NAMALWA (cell line): ENCODE results near the gene CDK14.

Experiments
- DNase-seq: peaks from one replicate; pipeline ENCODE4 v3.0.0-alpha.2; 2015; ENCODE audit warnings: low spot score

Gene CDK14

GRCh38 chr7:90897961-90898469, 301.9 kb downstream of the CDK14 start:
- no peak for DNase-seq

- DNase-seq = no peak
These were observed 304.7 kb downstream of the CDK14 start for GRCh38 chr7:90900628-90901356.

- no peak for DNase-seq
These were observed 307.7 kb downstream of the CDK14 start for GRCh38 chr7:90903841-90904240.

GRCh38 chr7:90910136-90910535, 314.0 kb downstream of the CDK14 start:
- DNase-seq = no peak

GRCh38 chr7:90916319-90916718, 320.2 kb downstream of the CDK14 start:
- DNase-seq = no peak

GRCh38 chr7:90917539-90917938, 321.4 kb downstream of the CDK14 start:
- DNase-seq = no peak

- DNase-seq = no peak
These were observed 322.2 kb downstream of the CDK14 start for GRCh38 chr7:90918303-90918702.

GRCh38 chr7:90919816-90920215, 323.7 kb downstream of the CDK14 start:
- DNase-seq = no peak

- DNase-seq = no peak
These were observed 324.2 kb downstream of the CDK14 start for GRCh38 chr7:90920336-90920735.

GRCh38 chr7:90923541-90923997, 327.4 kb downstream of the CDK14 start:
- no peak for DNase-seq

- peak; percentile 26 for DNase-seq
These were observed 332.7 kb downstream of the CDK14 start for GRCh38 chr7:90928700-90929424.

GRCh38 chr7:90931986-90932916, 336.1 kb downstream of the CDK14 start:
- DNase-seq = peak; percentile 15

- DNase-seq = no peak
These were observed 336.9 kb downstream of the CDK14 start for GRCh38 chr7:90933041-90933440.

GRCh38 chr7:90933984-90934383, 337.9 kb downstream of the CDK14 start:
- no peak for DNase-seq

GRCh38 chr7:90938371-90938770, 342.2 kb downstream of the CDK14 start:
- no peak for DNase-seq

- no peak for DNase-seq
These were observed 343.5 kb downstream of the CDK14 start for GRCh38 chr7:90939666-90940065.

- no peak for DNase-seq
These were observed 347.9 kb downstream of the CDK14 start for GRCh38 chr7:90944021-90944420.

- no peak for DNase-seq
These were observed 349.1 kb downstream of the CDK14 start for GRCh38 chr7:90945104-90945787.

- no peak for DNase-seq
These were observed 350.8 kb downstream of the CDK14 start for GRCh38 chr7:90946730-90947501.

- DNase-seq = no peak
These were observed 352.0 kb downstream of the CDK14 start for GRCh38 chr7:90948085-90948484.

- no peak for DNase-seq
These were observed 355.1 kb downstream of the CDK14 start for GRCh38 chr7:90951229-90951628.
